Measurements from ENCODE around the gene CACNB1.

The CACNB1 gene

GRCh38 chr17:39197380-39198185 is at the start of gene CACNB1:
TSS of gene CACNB1 (minus strand) at chr17:39197669. CDS start at chr17:39197495, 174 bp downstream.
- peak; percentile 89 for DNase-seq (ENCODE audit: extremely low spot score)
- CTCF ChIA-PET: interaction anchor here (0.6 to 3.9 kb wide), 5 partner anchors 9 to 46 kb away, joined by 3 to 21 read pairs (median 7); partner anchors contain the start of gene ARL5C
- POLR2A ChIA-PET: interaction anchor here (0.8 kb wide), 1 partner anchor 96 kb away, joined by 3 read pairs; no protein-coding TSS in a partner anchor
- TF ChIP-seq CTCF (IDR thresholded peaks at IDR 0.05; ENCODE audit: control extremely low read depth, extremely low read depth, low read depth, missing control alignments): no peak

GRCh38 chr17:39246274-39246673 is 48.8 kb upstream of the CACNB1 start:
- TF ChIP-seq CTCF (IDR thresholded peaks at IDR 0.05; ENCODE audit: control extremely low read depth, extremely low read depth, low read depth, missing control alignments): no peak
- CTCF ChIA-PET: interaction anchor here (0.8 to 8.1 kb wide), 7 partner anchors 10 to 82 kb away, joined by 3 to 151 read pairs (median 27); no protein-coding TSS in a partner anchor
- DNase-seq (ENCODE audit: extremely low spot score): no peak
- POLR2A ChIA-PET: interaction anchor here (0.7 kb wide), 1 partner anchor 263 kb away, joined by 4 read pairs; no protein-coding TSS in a partner anchor

GRCh38 chr17:39244600-39245570 is 47.4 kb upstream of the CACNB1 start:
- ChIA-PET POLR2A (interaction anchor here (1.6 to 1.8 kb wide), 2 partner anchors 38 to 45 kb away, joined by 8 to 10 read pairs; partner anchors contain the start of gene RPL19), CTCF (interaction anchor here (0.8 to 8.1 kb wide), 59 partner anchors 9 to 377 kb away, joined by 3 to 151 read pairs (median 4); partner anchors contain the start of genes ARL5C, CACNB1, PLXDC1 and RPL19)
- TF ChIP-seq CTCF (IDR thresholded peaks at IDR 0.05; ENCODE audit: control extremely low read depth, extremely low read depth, low read depth, missing control alignments): peak; percentile 95
- DNase-seq (ENCODE audit: extremely low spot score): peak; percentile 84

- DNase-seq (ENCODE audit: extremely low spot score): no peak
- CTCF ChIA-PET: interaction anchor here (0.8 to 8.1 kb wide), 56 partner anchors 8 to 378 kb away, joined by 3 to 151 read pairs (median 4); partner anchors contain the start of genes ARL5C, CACNB1, PLXDC1 and RPL19
- TF ChIP-seq CTCF (IDR thresholded peaks at IDR 0.05; ENCODE audit: control extremely low read depth, extremely low read depth, low read depth, missing control alignments): no peak
- POLR2A ChIA-PET: interaction anchor here (1.6 to 1.8 kb wide), 2 partner anchors 38 to 44 kb away, joined by 8 to 10 read pairs; partner anchors contain the start of gene RPL19
Measured at GRCh38 chr17:39244016-39244599, 46.6 kb upstream of the CACNB1 start.

GRCh38 chr17:39243155-39243554 is 45.7 kb upstream of the CACNB1 start:
- POLR2A ChIA-PET: interaction anchor here (0.6 kb wide), 1 partner anchor 1794 kb away, joined by 3 read pairs; no protein-coding TSS in a partner anchor
- no peak for DNase-seq (ENCODE audit: extremely low spot score)
- TF ChIP-seq CTCF (IDR thresholded peaks at IDR 0.05; ENCODE audit: control extremely low read depth, extremely low read depth, low read depth, missing control alignments): no peak
- CTCF ChIA-PET: interaction anchor here (1.2 to 8.1 kb wide), 11 partner anchors 11 to 333 kb away, joined by 3 to 151 read pairs (median 10); partner anchors contain the start of gene CACNB1

Measured in GM10248 (cell line).